Measurements from ENCODE around the gene STYXL2. TPM values are rescaled to one million over a fixed set of nuclear protein-coding genes. Genes with fewer than 3 reads are reported as not detected.

Gene STYXL2
- total and polyA plus RNA-seq, 2 of the 8 experiments (the other 6 are each of a cell fraction or from before 2014, with no cell fraction given), result 0.09 to 0.22 TPM

DNA sequence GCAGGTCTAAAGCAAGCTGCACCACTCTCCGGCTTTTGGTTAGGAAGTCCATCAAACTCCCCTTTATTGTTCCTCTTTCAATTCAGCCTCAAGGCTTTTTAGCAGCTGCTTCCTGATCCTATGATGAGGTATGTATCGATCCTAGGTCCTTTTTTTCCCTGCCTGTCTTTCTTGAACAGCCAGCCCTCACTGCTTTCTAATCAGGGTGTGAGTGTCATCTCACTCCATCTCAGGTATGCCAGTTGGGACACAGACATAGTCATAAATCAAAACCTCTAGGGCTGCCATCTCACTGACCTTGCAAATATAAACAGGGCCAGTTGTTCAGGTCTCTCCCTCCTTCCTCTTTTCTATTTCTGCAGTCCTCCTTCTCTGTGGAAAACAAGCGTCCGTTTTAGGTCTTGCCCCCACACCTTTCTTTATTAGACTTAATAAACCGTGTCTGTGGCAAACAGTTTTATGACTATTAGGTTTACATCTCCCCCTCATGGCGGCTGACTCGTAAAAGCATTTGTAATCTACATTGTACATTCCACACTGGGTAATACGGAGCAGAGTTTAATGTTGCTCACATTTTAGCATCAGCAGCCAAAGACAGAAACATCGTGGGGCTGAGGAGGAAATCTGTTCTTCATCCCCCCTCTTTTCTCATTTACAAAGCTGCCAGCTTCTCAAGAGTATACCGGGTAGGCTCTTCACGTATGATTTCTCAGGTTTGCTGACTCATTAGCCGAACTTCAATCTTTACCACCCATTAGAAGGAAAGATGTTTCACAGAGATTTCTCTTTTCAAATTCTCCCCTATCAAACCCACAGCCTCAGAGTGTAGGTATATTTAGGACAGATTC, 11.6 kb downstream of the STYXL2 start:
- Histone ChIP-seq H2BK12ac (ENCODE audit: low read depth, low read length) (no peak overlapping the region), H3K79me1 (ENCODE audit: low read depth, low read length) (no peaks in the 10 kb centered on the region), H2AK5ac (ENCODE audit: low read depth, low read length) (no peak overlapping the region), H3K4me1 (replicated peaks in 1 of 4; ENCODE audit: control insufficient read depth in 3 of 4, insufficient read depth in 4 of 4, low read length in 3 of 4) (peaks cover 0 to 17% (median 6%) of the 10 kb centered on the region in 4 experiments; a peak in 5 of 7 replicates), H3K79me2 (ENCODE audit: control insufficient read depth in 1 of 2, insufficient read depth in 2 of 2, low read length in 2 of 2) (no peaks in the 10 kb centered on the region), H3K18ac (ENCODE audit: extremely low read depth, low read length) (no peak overlapping the region), H4K91ac (replicated peaks; ENCODE audit: insufficient read length, low read length) (peak overlapping the region; percentile 16), H3K56ac (replicated peaks; ENCODE audit: insufficient read length, low read depth, low read length) (no peak overlapping the region), H3K14ac (ENCODE audit: insufficient read length) (no peak overlapping the region), H3K4me2 (ENCODE audit: insufficient read depth in 1 of 2, low read depth in 2 of 2, low read length in 2 of 2) (no peak overlapping the region), H4K8ac (ENCODE audit: extremely low read depth, insufficient read depth, low read length) (no peak overlapping the region), H2BK20ac (ENCODE audit: low read length) (peak overlapping the region; percentile 63; the same call in 1 of the 2 replicates), H3K9me3 (ENCODE audit: insufficient read depth in 2 of 2, low read depth in 1 of 2, low read length in 1 of 2) (no peaks in the 10 kb centered on the region), H2BK5ac (ENCODE audit: low read depth, low read length) (no peak overlapping the region), H3K27me3 (replicated peaks in 1 of 4; ENCODE audit: control insufficient read depth in 3 of 4, extremely low read depth in 1 of 4, insufficient read depth in 3 of 4, low read length in 3 of 4) (no peaks in the 10 kb centered on the region), H3K23ac (ENCODE audit: insufficient read length) (no peak overlapping the region), H3K23me2 (ENCODE audit: low read depth, low read length) (no peaks in the 10 kb centered on the region), H2AFZ (ENCODE audit: low read length) (0 out of 2 replicates have a peak overlapping the region, but pooled peaks have one; percentile 31), H3K27ac (ENCODE audit: low read depth, low read length) (no peak overlapping the region), H4K5ac (ENCODE audit: insufficient read length, low read depth, low read length) (no peak overlapping the region), H2BK120ac (replicated peaks; ENCODE audit: low read depth, low read length) (no peak overlapping the region), H3K4me3 (ENCODE audit: extremely low read depth in 1 of 4, insufficient read depth in 2 of 4, low read depth in 3 of 4, low read length in 4 of 4) (no peak overlapping the region), H3K36me3 (ENCODE audit: control insufficient read depth in 2 of 4, insufficient read depth in 4 of 4, low read length in 3 of 4) (no peaks in the 10 kb centered on the region), H2BK15ac (ENCODE audit: low read length) (no peak overlapping the region; the same call in 1 of the 2 replicates), H3K9ac (replicated peaks in 1 of 4; ENCODE audit: extremely low read depth in 1 of 4, low read depth in 3 of 4, low read length in 3 of 4) (no peak overlapping the region), H3K4ac (replicated peaks; ENCODE audit: insufficient read length, low read depth, low read length) (no peak overlapping the region), H4K20me1 (replicated peaks in 1 of 2; ENCODE audit: control insufficient read depth in 1 of 2, insufficient read depth in 2 of 2, low read length in 2 of 2) (no peaks in the 10 kb centered on the region)
- ChIA-PET CTCF (ENCODE audit: partially characterized antibody) (interaction anchor here (1.0 to 2.2 kb wide), 9 partner anchors 10 to 333 kb away, joined by 3 to 5 read pairs (median 3); no protein-coding TSS in a partner anchor), POLR2A (ENCODE audit: partially characterized antibody) (interaction anchor here (0.6 to 0.7 kb wide), 2 partner anchors 115 to 328 kb away, joined by 3 to 5 read pairs; partner anchors contain the start of gene POU2F1)
- TF ChIP-seq, protein P1, sequence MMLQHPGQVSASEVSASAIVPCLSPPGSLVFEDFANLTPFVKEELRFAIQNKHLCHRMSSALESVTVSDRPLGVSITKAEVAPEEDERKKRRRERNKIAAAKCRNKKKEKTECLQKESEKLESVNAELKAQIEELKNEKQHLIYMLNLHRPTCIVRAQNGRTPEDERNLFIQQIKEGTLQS (IDR thresholded peaks at IDR 0.05; ENCODE audit: insufficient read depth, low read depth, low read length), result no peak
- TF ChIP-seq CTBP2 (IDR thresholded peaks at IDR 0.05; ENCODE audit: borderline replicate concordance, insufficient read depth, insufficient read length, low read length) (no peak), BRCA1 (IDR thresholded peaks at IDR 0.05; ENCODE audit: low read depth, low read length) (no peak), SP1 (IDR thresholded peaks at IDR 0.05; ENCODE audit: low read depth, low read length) (no peak), GTF2F1 (IDR thresholded peaks at IDR 0.05; ENCODE audit: borderline replicate concordance, low read depth, low read length) (no peak), CHD1 (IDR thresholded peaks at IDR 0.05; ENCODE audit: low read depth, low read length) (no peak), EP300 (IDR thresholded peaks at IDR 0.05; ENCODE audit: borderline replicate concordance in 1 of 2, low read depth in 2 of 2, low read length in 2 of 2) (no peak)
- FAIRE-seq (no peak), DNase-seq (ENCODE audit: low read depth in 1 of 2, low spot score in 2 of 2) (no peak)
- WGBS, 2 experiments (ENCODE audit: extremely low coverage in 1 of 2, insufficient coverage in 1 of 2, insufficient read length in 1 of 2, insufficient replicate concordance in 2 of 2, low coverage in 1 of 2, low lambda C conversion rate in 2 of 2, missing lambda C conversion rate in 1 of 2), result 83% methylated on average over 12 of the region's 12 CpGs; no CpG with 5 or more reads in 1 of the 2 experiments
